Activated CD8-positive, alpha-beta memory T cell treated with anti-CD3 and anti-CD28 coated beads, Interleukin-2, amount 50 U/mL, for 24 hours (primary cell): ENCODE measurements around the gene ILKAP.

Source experiments
- DNase-seq: peaks from one replicate; pipeline ENCODE4 v3.0.0-alpha.2; 2020; ENCODE audit errors: extremely low read depth

The ILKAP gene

DNA sequence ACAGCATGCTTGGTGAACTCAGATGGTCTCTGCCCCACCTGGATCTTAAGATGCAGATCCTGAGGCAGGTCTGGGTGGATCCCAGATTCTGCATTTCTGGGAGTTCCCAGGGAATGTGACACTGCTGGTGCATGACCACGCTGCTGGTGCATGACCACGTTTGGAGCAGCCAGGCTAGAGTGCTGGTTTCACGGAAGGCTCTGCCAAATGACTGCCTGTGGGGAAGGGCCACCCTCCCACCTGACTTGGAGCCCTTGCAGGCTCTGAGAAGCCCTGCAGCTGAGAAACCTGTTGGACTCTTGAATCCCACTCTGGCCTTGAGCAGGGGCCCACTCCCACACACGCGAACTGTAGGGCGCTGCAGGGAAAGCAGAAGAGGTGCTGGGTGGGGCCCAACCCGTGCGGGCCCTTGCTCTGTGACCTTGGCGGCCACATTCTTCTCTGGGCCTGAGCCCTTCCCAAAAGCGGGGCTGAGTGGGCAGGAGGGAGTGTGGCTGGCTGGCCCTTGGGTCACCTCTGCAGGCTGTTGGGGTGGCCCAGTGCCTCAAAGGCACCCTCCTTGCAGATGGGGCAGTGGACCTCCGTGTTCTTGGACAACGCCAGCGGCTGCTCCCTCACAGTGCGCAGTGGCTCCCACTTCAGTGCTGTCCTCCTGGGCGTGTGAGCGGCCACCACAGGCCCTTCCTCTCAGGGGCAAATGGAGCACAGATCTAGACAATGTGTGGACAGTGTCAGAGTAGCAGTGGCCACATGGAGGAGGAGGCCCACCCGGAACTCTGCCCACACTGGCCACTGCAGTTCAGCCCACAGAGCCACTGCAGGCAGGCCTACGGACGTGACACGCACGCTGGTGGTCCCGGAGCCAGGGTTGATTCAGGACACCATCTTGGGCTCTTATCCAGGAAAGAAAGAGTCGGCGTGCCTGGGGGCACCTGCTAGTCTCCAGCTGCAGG, 36.8 kb downstream of the ILKAP start:
- no peak for DNase-seq

DNA sequence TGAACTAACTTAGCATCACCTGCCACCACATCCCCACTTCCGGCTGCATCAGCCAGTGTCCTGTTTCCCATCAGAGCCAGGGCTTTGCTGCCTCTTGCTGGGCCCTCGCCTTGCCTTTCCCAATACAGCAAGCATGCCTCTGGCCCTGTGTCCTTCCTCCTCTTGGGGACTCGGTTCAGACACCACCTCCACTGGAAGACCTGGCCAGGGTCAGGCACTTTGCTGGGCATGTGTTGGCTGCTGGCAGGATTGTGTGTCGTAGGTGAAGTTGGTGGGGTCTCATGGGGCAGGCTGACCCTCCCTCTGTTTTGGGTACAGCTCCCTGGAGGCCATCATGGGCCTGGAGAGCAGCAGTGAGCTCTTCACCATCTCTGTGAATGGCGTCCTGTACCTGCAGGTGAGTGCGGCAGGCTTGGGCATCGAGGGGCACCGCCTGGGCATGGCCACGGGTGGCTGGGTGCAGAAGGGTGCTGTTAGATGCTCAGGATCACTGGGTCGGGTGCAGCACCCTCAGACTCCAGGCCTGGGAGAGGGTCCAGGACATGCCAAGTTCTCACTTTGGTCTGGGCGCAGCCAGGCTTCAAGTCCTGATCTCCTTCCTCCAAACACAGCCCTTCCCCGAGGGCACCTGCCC, 38.1 kb downstream of the ILKAP start:
- no peak for DNase-seq

DNA sequence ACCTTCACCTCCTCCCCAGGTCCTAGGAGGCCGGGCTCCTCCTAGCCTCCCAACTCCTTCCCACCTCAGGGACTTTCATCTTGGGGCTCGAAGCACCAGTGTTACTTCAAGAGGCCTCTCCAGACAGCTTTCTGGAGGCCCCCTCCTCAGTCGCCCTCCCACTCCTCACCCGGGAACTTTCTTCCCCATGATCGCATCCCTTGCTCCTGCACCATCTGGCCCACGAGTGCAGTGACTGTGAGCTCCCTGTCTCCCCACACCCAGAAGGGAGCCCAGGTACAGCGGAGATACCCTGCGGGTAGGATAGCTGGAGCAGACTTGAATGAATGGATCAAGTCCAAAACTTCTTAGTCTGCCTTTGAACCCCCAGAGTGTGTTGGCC, 38.6 kb downstream of the ILKAP start:
- DNase-seq = no peak

DNA sequence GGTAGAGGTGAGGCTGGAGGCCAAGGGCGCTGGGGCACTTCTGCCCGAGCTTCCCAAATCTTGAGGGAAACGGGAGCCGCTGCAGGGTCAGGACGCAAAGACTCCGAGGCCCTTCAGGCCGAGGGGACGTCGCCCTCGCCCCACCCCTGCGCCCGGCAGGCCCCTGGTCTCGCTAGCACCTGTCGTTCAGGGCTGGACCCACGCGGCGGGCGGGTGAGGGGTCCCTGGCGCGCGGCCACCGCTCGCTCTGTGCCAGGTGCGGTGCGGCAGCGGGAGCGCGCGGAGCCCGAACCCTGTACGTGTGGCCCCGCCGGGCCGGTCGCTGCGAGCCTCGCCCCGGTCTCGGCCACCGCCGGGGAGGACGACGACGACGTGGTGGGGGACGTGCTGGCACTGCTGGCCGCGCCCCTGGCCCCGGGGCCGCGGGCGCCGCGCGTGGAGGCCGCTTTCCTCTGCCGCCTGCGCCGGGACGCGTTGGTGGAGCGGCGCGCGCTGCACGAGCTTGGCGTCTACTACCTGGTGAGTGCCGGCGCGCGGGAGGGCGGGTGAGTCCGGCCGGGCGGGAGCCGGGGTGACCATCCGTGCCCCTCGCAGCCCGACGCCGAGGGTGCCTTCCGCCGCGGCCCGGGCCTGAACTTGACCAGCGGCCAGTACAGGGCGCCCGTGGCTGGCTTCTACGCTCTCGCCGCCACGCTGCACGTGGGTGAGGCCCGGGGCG, 39.9 kb downstream of the ILKAP start:
- no peak for DNase-seq

DNA sequence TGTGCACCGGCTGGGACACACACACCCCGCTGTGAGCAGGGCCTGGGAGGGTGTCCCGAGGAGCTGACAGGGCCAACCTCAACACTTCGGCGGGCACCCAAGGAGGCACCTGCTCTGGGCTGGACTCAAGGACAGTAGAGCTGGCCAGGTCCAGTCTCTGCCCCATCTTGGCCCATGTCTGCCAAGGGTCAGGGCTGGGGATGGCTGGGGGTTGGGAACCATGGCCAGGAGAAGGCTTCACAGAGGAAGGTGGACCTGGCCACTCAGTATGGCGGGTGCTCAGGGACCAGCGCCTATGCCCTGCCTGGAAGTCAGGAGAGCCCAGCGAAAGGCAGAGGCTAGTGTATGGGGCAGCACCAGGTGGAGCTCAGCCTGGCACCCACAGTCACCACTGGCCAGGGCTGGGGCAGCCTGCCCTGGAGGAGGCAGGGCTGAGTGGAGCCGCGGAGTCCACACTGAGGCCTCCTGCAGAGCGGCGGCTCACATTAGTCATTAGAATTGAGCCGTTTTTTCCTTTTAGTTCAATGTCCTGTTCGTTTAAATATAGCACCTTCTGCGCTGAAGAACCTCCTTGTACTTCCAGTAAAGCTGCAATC, 40.6 kb downstream of the ILKAP start:
- no peak for DNase-seq

DNA sequence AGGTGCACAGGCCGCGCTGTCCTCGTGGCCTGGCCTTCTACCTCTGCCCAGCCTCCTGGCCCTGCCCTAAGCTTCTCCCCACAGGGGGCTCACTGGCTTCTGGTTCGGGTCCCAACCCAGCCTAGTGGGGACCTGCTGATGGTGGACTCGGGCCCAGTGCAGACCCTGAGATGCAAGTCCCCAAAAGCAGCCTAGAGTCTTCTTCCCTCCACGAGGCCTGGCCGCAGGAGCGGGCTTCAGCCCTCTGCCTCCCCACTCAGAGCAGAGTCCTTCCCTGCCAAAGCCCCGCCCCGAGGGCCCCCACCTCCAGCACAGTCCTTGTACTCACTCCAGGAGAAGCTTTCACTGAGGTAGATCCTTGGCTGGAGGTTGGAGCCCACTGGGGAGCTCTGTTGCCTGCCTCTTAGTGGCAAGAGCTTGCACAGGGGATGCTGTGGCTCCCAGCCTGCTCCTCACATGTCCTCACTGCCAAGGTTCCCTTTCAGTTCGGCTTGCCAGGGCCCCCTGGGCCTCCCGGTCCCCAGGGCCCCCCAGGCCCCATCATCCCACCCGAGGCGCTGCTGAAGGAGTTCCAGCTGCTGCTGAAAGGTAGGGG, 41.1 kb downstream of the ILKAP start:
- DNase-seq = no peak

DNA sequence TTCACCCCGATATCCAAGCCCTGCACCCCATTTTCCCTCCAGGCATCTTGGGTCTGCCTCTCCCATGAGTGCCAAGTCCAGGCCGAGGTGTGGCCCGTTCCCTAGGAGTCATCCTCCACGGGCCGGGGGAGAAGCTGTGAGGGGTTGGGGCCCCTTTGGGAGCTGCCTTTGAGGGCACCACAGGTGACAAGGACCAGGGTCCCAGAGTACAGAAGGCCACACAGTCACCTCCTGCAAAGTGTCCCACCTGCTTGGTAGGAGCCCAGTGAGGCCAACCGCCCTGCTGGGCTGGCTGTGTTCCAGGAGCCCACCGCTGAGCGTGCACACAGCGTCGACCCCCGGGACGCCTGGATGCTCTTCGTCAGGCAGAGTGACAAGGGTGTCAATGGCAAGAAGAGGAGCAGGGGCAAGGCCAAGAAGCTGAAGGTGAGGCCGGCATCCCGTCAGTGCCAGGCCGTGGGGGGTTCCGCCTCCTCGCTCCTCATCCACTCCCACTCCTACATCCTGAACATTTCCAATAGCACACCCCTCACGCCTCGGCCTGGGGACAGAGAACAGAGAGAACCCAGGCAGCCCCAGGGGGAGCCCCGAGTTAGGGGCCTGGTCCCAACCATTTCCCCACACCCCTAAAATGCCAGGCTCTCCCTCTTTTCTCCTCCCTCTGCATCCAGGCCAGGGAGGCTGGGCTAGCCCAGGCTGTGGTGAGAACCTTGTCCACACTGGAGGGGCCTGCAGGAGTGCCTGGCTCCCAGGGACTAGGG, 42.0 kb downstream of the ILKAP start:
- no peak for DNase-seq

DNA sequence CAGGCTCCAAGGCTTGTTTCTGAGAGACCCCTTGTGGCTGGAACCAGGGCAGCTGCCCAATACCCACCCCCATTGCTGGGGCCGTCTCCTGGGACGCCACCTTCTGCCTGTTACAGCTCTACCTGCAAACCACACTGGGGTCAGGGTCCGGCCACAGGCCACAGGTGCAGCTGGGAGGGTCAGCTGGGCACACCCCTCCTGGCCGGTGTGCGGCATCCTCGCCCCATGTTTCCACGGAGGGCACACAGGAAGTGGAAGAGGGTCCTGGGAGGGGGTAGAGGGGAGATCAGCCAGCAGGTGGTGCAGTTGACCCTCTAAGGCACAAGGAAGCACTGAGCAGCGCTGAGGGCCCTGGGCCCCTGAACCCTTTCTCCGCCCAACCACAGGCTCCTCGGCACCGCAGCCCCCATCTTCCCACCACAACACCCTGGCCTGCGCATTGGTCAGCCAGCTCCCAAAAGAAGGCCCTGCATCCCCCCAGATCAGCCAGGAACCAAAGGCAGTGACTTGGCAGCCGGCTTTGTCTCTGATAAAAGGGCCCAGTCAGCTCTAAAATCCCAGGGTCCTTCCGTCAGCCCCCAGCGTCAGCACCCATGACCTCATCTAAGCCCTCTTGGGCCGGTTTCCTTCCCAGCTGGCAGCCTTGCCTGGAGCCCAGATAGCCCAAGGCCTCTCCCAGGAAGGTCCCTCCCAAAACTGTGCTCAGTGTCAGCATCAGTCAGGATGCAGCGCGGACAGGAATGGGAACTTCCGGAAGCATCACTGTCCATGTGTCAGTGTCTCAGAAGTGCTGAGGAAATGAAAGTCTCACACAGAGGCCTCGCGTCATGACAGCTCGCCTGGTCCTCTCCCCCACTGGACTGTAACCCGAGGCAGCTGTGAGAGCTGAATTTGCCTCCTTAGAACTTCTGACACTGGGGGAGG, 43.0 kb downstream of the ILKAP start:
- DNase-seq = no peak

DNA sequence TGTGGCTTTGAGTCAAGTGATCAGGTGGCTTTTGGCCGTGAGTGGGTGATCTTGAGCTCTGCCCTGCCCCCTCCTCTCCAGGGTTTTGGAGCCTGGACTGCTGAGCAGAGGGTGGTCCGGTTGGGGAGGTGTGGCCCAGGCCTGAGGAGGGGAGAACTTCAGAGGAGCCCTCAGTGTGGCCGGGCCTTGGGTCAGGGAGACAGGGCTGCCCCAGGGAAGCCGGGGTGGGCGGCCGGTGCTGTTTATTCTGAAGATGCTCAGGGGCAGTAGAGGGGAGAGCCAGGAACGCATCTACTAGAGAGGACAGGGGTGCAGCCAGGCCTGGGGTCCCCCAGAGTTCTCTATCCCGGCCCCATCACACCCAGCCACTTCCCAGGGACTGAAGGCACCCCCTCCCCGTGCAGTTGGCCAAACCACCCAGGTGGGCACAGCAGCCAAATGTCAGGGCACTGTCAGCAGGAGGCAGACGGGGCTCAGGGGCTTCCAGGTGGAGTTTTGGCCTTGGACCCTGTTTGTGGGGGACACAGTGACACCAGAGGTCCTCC, 43.8 kb downstream of the ILKAP start:
- DNase-seq = no peak

DNA sequence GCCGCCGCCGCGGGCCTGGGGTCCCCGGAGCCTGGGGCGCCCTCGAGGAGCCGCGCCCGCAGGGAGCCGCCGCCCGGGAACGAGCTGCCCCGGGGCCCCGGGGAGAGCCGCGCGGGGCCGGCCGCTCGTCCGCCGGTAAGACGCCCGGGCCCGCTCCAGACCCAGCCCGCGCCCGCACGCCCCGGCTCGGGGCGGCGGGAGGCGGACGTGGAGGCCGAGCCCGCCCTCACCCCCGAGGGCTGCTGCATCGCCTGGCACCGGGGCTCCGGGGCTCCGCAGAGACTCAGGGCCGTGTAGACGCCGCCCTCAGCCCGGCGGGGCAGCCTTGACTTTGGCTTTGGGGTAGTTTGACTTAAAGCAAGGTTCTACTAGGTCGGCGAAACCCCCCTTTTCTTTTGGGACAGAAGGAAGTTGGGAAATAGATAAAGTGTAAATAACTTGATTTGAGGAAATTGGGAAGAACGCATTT, 44.4 kb downstream of the ILKAP start:
- no peak for DNase-seq

DNA sequence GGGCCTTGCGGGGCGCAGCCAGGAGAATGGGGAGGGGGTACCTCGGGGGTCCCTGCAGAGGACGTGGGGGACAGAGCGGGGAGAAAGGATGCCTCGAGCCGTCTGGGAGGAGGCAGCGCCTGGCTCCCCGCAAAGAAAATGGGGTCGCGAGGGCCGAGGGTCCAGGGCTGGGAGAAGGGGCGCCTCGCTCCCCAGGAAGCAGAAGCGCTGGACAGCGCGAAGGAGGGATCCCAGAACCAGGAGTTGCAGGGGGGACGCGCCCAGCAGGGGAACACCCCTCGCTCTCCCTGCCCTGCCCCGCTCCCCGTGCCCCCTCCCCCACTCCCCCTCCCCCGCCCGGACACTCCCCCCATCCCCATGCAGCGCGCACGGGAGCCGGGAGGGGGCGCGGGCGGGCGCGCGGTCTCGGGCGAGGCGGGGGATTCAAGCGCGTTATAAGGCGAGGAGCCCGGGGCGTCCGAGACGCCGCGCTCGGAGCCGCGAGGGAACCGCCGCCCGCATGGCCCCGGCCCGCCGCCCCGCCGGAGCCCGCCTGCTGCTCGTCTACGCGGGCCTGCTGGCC, 44.9 kb downstream of the ILKAP start, which contains the start of gene ERFE:
TSS of gene ERFE (plus strand) at position 462 of the 562 bp plus-strand sequence. CDS start at position 500, 38 bp downstream.
- no peak for DNase-seq

DNA sequence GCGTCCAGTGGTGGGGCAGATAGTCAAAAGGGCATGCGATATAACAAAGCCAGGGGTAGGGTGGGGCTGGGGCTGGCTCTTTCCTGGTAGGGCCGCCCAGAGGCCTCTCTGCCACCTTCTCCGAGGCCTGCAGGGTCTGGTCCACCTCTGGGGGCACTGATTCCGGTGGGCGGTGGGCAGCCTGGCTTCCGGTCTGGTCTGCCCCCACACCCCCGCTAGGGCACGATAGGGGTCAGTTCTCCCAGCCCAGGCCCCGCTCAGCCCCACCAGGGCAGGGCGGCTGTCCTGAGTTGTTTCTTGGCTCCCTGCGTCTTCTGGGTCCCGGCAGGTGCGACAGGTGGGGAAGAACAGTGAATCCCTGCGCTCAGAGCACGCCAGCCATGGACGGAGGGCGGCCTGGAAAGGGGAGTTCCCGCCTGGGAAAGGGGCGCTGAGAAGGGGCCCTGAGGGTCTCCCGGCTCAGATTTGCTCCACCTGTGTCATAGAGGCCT, 45.4 kb downstream of the ILKAP start:
- DNase-seq = no peak

DNA sequence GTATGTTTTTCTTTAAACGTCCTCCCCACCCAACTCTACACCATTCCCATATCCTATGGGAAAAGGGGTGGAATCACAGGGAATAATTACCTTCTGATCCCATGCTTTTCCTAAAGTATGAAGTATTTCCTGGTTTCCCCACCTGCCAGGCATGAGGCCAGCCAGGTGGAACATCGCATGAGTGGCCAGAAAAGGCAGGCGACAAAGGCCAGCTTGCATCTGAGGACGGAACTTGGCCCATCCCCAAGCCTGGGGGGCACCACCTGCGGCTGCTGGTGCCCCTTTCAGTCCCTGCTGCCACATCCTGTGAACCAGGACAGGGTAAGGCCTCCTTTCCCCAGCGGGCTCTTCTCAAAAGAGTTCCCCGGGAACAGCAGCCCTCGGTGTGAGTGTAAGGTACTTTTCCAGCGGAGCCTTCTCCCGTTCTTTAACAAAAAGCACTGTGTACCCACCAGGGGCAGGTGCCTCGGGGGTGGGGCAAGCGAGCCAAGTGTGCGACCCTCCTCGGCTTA, 45.9 kb downstream of the ILKAP start:
- DNase-seq = no peak

DNA sequence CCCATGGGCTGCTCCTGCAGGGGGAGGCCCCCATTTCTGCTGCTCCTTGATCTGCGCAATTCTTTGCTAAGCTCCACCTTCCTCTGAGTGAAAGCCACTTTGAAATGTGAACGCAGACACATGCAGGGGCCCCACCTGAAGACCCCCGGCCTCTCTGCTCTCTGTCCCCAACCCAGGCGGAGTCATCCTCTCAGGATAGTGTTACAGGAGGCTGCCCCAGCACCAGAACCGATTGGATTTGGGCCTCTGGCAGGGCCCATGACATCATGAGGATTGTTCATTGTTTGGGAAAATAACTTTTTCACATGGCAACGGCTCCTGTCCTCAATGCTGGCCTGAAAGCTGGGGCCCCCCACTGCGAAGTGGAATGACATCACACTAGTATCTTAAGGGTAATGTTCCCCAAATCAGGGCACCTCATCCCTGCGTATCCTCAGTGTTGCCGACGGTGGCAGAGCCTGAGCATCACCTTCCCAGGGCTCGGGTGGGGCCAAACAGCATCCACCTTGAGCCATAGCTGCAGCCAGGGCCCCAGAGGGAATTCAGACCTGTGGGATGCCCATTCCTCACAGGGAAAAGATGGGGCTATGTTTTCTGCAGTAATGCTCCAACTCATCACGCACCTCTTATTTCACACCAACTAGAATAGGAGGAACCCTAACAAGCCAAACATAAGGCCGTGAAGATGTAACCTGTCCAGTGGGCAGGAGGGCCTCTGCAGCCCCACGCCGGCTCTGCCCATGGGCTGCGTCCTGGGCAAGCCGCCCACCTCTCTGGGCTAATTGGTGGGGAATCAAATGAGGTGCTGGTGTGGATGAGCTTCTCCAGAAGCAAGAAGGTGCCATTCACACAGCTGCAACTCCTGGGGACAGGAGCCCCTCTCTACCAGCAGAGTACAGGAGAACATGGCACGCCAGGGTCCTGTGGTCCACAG, 47.5 kb downstream of the ILKAP start:
- no peak for DNase-seq

DNA sequence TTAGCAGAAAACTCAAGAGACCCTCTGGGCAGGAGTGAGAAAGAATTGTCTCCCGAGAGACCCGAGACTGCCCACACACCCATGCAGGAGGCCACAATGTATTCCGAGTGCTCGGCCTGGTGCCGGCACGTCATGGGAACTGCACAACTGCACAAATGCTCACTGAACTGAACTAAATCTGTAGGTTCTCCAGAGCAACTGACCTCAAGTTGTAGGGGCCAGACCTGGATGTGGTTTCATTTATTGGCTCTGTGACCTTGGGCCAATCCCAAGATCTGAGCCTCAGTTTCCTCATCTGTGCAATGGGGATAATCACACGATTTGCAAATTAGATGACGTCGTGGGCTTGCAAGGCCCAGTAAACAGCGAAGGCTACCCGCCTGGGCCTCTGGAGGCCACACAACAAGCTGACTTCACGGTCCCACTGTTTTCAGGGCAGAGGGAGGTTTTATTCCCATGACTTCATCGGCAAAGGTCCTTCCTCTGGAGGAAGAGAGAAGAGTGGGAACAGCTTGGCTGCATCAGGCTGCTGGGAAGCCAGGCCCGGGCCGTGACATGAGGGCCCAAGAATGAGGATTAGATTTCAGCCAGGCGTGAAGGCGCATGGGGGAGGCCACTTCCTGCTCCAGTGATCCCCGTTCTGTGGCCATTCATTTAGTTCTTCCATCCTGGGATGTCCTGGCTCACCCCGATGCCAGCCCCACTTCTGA, 48.3 kb downstream of the ILKAP start:
- no peak for DNase-seq

DNA sequence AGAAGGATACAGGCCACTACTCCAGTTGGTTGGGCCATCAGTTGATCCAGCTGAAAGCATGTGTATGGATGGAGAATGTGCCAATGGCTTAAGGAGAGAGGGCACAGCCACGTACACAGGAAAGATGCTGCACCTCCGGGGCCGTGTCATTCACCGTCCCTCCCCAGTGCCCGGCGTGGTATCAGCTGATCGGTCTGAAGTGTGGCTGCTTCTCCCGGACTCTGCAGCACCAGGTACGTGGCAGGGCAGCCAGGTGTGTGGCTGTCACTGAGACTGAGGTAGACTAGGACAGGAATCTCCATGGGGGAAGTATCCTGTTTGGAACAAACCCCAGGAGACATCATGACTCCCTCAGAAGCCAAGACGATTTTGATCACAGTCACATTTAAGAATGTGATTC, 48.9 kb downstream of the ILKAP start:
- DNase-seq = no peak
